Measurements from ENCODE around the gene PIGQ. TPM values are rescaled to one million over a fixed set of nuclear protein-coding genes. Genes with fewer than 3 reads are reported as not detected.

The PIGQ gene
- total and polyA plus RNA-seq, 2 of the 13 experiments (the other 11 are each of a cell fraction or from before 2014, with no cell fraction given): 7.7 to 19.7 TPM

DNA sequence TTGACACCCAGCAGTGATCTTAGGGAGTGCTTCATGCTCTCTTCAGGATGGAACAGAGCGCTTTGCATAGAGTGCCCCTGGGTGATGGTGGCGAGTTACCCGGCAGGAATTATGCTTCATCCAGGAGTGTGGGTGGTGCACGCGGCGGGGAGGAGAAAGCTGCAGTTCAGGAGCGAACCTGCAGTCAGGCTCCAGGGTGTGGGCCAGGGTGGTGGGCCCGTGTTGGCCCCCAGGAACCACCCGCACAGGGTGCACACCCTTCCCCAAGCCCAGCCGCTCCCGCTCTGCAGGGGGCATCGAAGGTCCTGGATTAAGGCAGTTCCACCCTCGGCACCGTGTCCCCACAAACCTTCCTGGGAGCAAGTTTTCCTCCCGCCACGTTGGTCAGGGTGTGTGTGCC is 24.0 kb downstream of the PIGQ start (continued):
- TF ChIP-seq ZNF724P (CRISPR knock-in tag; IDR thresholded peaks at IDR 0.05; ENCODE audit: borderline replicate concordance) (no peak), PTBP1 (IDR thresholded peaks at IDR 0.05; ENCODE audit: low read depth, low read length, poor library complexity, severe bottlenecking) (no peak)

DNA sequence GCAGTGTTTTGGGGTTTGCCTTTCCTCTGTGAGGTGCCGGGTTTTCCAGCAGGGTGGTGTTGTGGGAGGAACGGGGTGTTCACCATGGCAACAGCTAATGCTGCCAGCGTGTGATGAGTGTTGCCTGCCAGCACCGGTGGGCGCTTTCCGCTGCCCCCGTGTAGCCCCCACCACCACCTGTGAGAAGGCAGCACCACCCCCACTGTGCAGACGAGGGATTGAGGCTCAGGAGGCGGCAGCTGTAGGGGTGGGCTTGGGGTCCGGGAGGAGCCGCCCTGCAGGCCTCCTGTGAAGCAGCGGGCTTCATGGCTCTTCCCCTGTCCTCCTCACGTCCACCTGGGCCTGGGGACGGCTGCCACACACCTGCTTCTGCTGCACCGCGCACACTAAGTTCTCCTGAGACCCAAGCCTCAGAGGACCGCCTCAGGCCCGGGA is 25.3 kb downstream of the PIGQ start:
- BruUV-seq (replicated peaks): no TSS peak
- H3K9me3 ChIP-seq (ENCODE audit: low read length): no peaks in the 10 kb centered on the region
- FAIRE-seq (no peak), ATAC-seq (no peak), DNase-seq (ENCODE audit: low spot score) (no peak)
- peaks cover 10% of the 10 kb centered on the region; the same call in 1 of the 2 replicates for H4K20me1 ChIP-seq (ENCODE audit: insufficient read depth, low read length)
- H2AFZ ChIP-seq (ENCODE audit: low read length): no peak overlapping the region
- WGBS (ENCODE audit: low lambda C conversion rate): 95% methylated on average over 13 of the region's 18 CpGs
- ChIA-PET POLR2A (no interaction called here), CTCF (ENCODE audit: low intra/inter-chr PET ratio, low total read pairs) (no interaction called here)
- H3K4me2 ChIP-seq (ENCODE audit: low read depth, low read length): no peak overlapping the region
- intact Hi-C loops (cut with micrococcal nuclease; ENCODE audit: unreplicated experiment): no loop called here
- H3K36me3 ChIP-seq (replicated peaks in 1 of 2; ENCODE audit: control insufficient read depth in 1 of 2, insufficient read depth in 2 of 2, low read length in 2 of 2): peaks cover 6 to 11% of the 10 kb centered on the region in 2 experiments; a peak in 4 of 5 replicates
- no peaks in the 10 kb centered on the region; a peak in 1 of 5 replicates for H3K27me3 ChIP-seq (ENCODE audit: control insufficient read depth in 1 of 2, insufficient read depth in 2 of 2, low read length in 2 of 2)
- in situ Hi-C loops (cut with HindIII; ENCODE audit: extremely low pct_ligation_motif_present, low pct_unique_long_range_greater_than_20kb): no loop called here
- no peak overlapping the region for H3K9ac ChIP-seq (ENCODE audit: insufficient read depth, low read depth, low read length)
- H3K27ac ChIP-seq (ENCODE audit: extremely low read length, insufficient read depth, low read length): no peak overlapping the region
- peaks cover 43% of the 10 kb centered on the region for H3K79me2 ChIP-seq (ENCODE audit: insufficient read depth, low read length)
- H3K4me3 ChIP-seq (replicated peaks in 1 of 3; ENCODE audit: insufficient read depth in 1 of 3, low read depth in 2 of 3, low read length in 3 of 3): no peak overlapping the region
- H3K4me1 ChIP-seq (ENCODE audit: insufficient read depth, low read length): peaks cover 34% of the 10 kb centered on the region
- no peak for TF ChIP-seq MEIS2 (CRISPR knock-in tag; IDR thresholded peaks at IDR 0.05)
- TF ChIP-seq PHF20 (CRISPR knock-in tag; IDR thresholded peaks at IDR 0.05): no peak
- no peak for TF ChIP-seq GATAD1 (CRISPR knock-in tag; IDR thresholded peaks at IDR 0.05)
- no peak for TF ChIP-seq CC2D1A (CRISPR knock-in tag; IDR thresholded peaks at IDR 0.05)
- no peak for TF ChIP-seq REL (CRISPR knock-in tag; conservative IDR thresholded peaks at IDR 0.05)
- no peak for TF ChIP-seq ZFP1 (CRISPR knock-in tag; IDR thresholded peaks at IDR 0.05)
- TF ChIP-seq, protein P1, sequence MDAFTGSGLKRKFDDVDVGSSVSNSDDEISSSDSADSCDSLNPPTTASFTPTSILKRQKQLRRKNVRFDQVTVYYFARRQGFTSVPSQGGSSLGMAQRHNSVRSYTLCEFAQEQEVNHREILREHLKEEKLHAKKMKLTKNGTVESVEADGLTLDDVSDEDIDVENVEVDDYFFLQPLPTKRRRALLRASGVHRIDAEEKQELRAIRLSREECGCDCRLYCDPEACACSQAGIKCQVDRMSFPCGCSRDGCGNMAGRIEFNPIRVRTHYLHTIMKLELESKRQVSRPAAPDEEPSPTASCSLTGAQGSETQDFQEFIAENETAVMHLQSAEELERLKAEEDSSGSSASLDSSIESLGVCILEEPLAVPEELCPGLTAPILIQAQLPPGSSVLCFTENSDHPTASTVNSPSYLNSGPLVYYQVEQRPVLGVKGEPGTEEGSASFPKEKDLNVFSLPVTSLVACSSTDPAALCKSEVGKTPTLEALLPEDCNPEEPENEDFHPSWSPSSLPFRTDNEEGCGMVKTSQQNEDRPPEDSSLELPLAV (CRISPR knock-in tag; conservative IDR thresholded peaks at IDR 0.05; ENCODE audit: low read depth): no peak
- no peak for TF ChIP-seq ZNF615 (CRISPR knock-in tag; IDR thresholded peaks at IDR 0.05; ENCODE audit: borderline replicate concordance)
- TF ChIP-seq, protein P2, sequence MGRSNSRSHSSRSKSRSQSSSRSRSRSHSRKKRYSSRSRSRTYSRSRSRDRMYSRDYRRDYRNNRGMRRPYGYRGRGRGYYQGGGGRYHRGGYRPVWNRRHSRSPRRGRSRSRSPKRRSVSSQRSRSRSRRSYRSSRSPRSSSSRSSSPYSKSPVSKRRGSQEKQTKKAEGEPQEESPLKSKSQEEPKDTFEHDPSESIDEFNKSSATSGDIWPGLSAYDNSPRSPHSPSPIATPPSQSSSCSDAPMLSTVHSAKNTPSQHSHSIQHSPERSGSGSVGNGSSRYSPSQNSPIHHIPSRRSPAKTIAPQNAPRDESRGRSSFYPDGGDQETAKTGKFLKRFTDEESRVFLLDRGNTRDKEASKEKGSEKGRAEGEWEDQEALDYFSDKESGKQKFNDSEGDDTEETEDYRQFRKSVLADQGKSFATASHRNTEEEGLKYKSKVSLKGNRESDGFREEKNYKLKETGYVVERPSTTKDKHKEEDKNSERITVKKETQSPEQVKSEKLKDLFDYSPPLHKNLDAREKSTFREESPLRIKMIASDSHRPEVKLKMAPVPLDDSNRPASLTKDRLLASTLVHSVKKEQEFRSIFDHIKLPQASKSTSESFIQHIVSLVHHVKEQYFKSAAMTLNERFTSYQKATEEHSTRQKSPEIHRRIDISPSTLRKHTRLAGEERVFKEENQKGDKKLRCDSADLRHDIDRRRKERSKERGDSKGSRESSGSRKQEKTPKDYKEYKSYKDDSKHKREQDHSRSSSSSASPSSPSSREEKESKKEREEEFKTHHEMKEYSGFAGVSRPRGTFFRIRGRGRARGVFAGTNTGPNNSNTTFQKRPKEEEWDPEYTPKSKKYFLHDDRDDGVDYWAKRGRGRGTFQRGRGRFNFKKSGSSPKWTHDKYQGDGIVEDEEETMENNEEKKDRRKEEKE (IDR thresholded peaks at IDR 0.05): no peak
- TF ChIP-seq CBX2 (IDR thresholded peaks at IDR 0.05; ENCODE audit: low read depth, low read length): no peak
- no peak for TF ChIP-seq CBX2 (CRISPR knock-in tag; IDR thresholded peaks at IDR 0.05; ENCODE audit: low read depth)
- TF ChIP-seq ATF6 (CRISPR knock-in tag; conservative IDR thresholded peaks at IDR 0.05): no peak
- TF ChIP-seq ATF4 (CRISPR knock-in tag; IDR thresholded peaks at IDR 0.05): no peak
- no peak for TF ChIP-seq ZNF136 (CRISPR knock-in tag; IDR thresholded peaks at IDR 0.05; ENCODE audit: low read depth)

Measured in HepG2 (cell line).